GM19238 (cell line): ENCODE measurements around the gene MBD5.
"Not testable (repeated sequence)": the region's sequence is repeated elsewhere in the genome, so short reads cannot be mapped to it uniquely, and the experiment has no call there.

Experiments used
- DNase-seq: peaks from one replicate; pipeline ENCODE4 v3.0.0; 2011; ENCODE audit warnings: low spot score; ENCODE audit not compliant: insufficient read length

The MBD5 gene

DNA sequence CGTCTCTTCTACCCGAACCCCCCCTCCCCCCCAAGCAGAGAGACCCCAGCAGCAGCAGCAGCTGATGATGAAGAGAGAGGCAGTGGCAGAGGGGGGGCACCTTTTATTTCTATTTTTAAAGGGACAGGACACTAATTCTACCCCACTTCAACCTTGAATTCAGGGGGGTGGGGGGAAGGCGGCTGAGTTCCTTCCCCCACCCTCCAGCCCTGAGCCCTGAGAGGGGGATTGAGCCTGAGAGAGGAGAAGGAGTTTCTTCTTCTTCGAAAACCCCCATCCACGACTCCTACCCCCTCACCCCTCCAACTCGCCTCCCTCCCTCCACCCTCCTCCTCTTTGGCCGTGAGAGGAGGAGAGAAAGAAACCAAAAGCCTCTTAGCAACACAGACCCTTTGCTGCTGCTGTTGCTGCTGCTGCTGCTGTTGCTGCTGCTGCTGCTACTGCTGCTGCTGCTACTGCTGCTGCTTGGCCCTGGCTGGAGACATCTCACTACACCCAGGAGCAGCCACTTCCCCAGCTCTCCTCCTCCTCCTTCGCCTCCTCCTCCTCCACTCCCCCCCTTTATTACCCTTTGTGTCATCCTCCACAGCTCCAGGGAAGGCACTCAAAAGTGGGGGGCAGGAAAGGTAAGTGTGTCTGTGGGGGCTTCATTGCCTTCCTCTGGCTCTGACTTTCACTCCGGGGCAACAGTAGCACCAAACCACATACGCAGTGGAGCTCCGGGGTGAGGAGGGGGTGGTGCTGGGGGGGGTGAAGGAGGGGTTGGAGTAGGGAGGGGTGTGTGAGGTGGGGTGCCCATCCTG, at the start of gene MBD5:
Gene MBD5, plus strand, starts transcription at position 33 of the 803 bp plus-strand sequence.
- no peak for DNase-seq

DNA sequence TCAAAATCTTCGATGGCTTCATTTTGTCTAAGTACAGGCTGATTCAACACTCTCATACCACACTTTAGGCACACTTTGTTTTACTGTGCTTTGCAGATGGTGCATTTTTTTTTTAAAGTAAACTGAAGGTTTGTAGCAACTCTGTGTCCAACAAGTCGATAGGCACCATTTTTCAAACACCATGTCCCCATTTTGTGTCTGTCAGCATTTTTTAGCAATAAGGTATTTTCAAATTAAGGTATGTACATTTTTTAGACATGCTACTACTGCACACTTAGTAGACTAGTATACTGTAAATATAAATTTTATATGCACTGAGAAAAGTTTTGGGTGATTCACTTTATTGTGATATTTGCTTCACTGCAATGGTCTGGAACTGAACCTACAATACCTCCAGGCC, 44.8 kb upstream of the MBD5 start:
- DNase-seq = no peak

DNA sequence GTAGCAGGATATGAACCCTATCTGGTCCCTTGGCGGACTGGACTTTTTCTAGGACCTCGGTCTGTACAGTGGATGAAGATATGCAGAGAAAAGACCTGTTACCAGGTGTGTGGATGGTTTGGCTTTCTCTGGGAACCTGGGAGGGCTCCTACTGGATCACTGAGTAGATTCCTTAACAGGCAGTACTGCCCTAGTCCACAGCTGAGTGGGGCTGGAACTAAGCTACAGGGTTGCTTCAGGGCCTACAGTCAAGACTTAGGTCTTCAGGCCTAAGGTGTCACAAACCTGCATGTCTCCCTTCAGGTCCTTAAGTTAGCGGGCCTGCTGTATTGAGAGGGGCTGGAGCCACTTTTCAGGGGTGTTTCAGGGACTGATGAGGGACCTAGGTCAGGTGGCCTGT, 43.2 kb upstream of the MBD5 start:
- DNase-seq = no peak

DNA sequence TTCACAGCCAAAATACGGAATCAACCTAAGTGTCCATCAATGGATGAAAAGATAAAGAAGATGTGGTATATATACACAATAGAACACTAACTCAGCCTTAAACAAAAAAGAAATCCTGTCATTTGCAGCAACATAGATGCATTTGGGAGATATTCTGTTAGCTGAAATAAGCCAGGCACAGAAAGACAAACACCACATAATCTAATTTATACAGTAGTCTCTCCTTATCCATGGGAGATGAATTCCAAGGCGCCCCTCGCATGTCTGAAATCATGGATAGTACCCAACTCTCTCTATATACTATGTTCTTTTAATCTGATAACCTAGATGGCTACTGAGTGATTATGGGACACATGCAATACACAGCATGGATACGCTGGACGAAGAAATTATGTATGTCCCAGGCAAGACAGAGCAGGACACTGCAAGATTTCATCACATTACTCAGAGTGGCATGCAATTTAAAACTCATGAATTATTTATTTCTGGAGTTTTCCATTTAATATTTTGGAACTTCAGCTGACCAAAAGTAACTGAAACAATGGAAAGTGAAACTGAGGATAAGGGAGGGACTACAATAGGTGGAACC, 39.9 kb upstream of the MBD5 start:
- no peak for DNase-seq

DNA sequence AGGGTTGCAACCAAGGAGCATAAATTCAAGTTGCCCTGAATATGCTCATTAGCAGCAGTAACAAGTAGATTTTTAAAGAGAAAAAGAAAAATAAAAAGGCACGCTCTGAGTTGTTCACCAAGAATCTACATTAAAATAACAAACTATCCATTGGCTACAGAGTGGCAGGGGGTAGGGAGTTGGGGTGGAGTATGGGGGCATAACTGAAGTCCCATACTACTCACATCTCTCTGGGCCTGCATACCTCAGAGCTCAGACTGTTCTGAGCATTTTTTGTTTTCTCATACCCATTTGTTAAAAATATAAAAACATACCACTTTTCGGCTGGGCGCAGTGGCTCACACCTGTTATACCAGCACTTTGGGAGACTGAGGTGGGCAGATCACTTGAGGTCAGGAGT, 31.8 kb upstream of the MBD5 start:
- no peak for DNase-seq

DNA sequence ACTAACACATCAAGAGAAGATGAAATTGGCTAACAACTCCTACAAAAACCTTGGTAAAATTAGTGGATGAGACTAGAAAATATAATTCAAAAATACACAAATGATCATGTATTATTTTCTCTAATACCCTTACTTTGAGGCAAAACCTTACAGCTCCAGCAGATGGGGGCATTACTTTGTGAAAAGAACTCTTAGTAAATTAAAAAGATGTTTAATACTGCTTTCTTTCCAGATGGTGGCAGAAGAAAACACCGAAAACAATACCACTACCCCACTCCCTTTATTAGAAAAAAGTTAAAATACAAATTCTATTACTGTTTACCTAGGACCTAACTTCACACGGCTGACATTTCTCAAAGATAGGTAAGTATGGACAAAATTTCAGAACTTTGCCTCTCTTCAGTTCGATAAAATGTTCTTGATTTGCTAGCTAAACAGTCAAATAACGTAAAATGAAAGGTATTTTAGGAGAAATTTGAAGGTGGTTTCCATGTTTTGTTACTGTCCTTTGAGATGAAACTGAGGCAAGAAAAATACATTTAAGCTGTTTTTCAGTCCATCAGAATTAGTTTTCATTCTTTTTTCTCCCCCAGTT, 31.0 kb upstream of the MBD5 start:
- peak; percentile 17 for DNase-seq

DNA sequence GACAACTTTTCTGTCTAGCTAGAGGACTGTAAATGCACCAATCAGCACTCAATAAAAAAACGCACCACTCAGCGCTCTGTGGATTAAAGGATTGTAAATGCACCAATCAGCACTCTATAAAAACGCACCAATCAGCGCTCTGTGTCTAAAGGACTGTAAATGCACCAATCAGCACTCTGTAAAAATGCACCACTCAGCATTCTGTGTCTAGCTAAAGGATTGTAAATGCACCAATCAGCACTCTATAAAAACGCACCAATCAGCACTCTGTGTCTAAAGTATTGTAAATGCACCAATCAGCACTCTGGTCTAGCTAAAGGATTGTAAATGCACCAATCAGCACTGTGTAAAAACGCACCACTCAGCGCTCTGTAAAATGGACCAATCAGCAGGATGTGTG, 25.9 kb upstream of the MBD5 start:
- not testable (repeated sequence) for DNase-seq

DNA sequence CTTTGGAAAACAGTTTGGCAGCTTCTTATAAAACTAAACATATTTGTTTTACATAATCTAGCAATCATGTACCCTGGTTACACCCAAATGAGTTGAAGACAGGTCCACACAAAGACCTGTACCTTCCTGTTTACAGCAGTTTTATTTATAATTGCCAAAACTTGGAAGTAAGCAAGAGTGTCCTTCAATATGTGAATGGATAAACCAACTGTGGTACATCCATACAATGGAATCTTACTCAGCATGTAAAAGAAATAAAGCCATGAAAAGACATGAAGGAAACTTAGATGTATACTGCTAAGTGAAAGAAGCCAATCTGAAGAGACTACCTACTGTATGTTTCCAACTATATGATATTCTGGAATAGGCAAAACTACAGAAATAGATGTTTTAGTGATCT, 24.1 kb upstream of the MBD5 start:
- no peak for DNase-seq

DNA sequence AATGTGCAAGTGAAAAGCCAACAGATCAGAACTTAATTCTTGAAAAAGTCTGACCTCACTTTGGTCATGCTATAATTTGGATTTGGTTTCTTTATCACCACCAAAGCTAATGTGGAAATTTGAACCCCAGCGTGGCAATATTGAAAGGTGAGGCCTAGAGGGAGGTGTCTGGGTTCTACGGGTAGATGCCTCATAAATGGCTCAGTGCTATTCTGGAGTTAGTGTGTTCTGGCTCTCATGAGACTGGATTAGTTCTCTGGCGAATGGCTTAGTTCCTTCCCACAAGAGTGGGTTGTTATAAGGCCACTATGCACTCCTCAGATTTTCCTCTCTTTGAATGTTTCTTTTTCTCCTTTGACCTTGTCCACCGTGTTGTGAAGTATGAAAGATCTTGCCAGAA, 22.7 kb upstream of the MBD5 start:
- DNase-seq = no peak

DNA sequence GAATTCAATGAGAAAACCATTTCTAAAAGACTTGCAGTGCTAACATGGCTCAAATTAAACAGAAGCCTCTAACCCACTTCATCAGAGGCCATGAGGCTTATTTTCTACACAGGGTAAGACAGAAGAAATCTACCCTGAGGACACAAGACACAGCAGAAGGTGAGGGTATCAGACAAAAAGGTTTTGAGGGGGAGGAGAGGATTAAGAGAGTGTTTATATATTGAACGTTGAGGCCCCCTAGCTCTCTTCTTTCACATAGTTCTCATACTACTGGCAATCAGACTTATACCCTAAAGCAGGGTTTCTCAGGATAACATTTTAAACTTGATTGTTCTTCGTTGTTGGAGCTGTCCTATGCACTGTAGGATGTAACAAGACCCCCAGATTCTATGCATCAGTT, 21.8 kb upstream of the MBD5 start:
- DNase-seq = no peak

DNA sequence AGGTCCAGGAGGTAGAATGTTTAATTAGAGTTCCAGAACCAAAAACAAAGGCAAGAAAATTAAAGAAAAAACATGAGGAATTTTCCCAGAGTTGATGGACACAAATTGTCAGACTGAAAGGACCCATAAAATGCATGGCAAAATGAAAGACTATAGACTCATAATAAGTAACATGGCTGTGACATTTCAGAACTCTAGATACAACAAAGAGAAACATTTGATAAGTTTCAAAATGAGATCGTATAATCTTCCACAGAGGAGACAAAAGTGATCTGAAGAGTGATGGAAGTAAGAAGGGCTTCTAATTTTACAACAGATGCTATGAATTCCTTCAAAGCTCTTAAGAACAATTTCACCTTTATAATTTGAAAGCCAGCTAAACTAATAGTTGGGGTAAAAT, 20.8 kb upstream of the MBD5 start:
- no peak for DNase-seq

DNA sequence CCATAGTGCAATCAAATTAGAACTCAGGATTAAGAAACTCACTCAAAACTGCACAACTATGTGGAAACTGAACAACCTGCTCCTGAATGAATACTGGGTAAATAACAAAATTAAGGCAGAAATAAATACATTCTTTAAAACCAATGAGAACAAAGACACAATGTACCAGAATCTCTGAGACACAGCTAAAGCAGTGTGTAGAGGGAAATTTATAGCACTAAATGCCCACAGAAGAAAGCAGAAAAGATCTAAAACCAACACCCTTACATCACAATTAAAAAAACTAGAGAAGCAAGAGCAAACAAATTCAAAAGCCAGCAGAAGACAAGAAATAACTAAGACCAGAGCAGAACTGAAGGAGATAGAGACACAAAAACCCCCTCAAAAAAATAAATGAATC, 18.5 kb upstream of the MBD5 start:
- not testable (repeated sequence) for DNase-seq

DNA sequence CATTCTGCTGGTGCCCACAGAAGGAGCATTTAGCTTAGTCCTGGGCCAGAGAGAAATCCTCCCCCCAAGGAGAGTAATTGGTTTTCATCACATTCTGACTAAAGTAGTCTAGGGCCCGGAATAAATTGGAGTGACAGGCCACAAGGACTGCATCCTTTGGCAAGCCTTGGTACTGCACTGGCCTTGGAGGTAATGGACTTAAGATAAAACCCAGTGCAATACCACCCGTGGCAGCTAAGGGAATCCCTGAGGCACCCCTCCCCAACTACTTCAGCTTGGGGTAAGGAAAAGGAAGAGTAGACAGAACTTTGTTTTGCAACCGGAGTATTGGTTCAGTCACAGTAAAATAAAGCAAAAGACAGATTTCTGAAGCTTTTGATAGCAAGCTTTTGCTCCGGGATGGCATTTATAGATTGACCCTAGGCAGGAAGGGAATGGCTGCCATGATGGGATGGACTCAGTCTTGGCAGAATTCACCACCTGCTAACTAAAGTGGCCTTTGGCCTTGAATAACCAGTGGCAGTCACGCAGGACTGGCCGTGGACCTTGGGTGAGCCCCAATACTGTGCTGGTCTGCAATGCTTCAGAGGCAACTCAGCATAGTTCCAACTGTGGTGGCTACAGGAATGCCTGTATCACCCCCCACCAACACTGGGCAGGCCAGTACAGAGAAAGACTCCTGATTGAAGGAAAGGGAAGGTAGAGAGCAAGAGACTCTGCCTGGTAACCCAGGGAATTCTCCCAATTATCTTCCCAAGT, 14.5 kb upstream of the MBD5 start:
- DNase-seq = no peak

DNA sequence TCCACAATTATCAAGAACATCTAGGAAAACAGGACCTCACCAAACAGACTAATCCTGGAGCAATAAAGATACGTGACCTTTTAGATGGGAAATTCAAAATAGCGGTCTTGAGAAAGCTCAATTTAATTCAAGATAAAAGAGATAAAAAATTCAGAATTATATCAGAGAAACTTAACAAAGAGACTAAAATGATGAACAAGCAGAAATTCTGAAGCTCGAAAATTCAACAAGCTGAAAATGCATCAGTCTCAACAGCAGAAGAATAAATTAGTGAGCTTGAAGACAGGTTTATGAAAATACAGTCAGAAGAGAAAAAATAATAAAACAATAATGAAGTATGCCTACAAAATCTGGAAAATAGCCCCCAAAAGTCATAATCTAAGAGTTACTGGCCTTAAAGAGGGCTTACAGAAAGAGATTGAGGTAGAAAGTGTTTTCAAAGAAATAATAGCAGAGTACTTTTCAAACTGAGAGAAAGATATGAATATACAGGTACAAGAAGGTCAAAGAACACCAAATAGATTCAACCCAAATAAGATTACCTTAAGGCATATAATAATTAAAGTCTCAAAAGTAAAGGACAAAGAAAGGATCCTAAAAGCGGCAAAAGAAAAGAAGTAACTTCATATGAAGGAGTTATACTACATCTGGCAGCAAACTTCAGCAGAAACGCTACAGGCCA, 13.5 kb upstream of the MBD5 start:
- DNase-seq = no peak

DNA sequence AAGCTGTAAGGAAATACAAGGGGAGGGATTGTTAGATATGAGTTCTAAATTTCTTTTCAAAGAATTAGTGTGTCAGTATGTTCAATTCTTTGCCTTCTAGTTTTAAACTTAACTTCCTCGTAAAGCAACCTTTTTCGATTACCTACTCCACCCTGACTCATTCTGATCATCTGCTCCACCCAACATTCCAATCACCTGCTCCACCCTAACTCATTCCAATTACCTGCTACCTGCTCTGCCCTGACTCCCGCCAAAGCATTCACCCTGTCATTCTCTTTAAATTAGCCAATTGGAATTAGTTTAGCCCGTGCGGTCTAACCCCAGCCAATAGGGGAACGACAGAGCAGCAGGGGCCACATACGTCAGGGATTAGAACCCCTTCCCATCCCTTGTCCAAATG, 12.5 kb upstream of the MBD5 start:
- not testable (repeated sequence) for DNase-seq

DNA sequence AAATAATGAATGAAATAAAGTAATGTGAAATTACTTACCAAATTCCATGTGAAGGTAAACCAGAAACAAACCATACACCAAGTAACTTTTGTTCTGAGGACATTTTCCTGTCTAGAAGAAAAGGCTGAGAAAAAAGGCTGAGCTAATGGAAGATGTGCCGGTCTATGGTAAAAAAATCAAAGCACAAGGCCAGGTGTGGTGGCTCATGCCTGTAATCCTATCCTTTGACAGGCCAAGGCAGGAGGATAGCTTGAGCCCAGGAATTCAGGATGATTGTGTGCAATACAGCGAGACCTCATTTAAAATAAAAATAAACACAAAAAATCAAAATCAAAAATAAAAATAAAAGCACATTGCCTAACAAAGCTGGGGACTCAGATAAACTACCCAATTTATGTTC, 7.0 kb upstream of the MBD5 start:
- DNase-seq = no peak

DNA sequence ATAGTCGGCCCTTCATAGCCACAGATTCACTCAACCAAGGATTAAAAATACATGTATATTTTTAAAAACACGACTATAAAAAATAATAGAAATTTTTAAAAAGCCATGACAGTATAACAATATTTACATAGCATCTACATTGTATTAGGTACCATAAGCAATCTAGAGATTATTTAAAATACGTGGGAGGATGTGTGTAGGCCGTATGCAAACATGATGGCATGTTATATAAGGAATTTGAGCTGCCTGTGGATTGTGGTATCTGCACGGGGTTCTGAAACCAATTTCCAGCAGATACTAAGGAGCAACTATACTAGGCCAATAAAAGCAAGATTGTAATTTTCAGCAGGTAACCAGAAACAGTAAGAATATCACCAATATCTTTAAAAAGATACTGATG, 6.3 kb upstream of the MBD5 start:
- DNase-seq = no peak

DNA sequence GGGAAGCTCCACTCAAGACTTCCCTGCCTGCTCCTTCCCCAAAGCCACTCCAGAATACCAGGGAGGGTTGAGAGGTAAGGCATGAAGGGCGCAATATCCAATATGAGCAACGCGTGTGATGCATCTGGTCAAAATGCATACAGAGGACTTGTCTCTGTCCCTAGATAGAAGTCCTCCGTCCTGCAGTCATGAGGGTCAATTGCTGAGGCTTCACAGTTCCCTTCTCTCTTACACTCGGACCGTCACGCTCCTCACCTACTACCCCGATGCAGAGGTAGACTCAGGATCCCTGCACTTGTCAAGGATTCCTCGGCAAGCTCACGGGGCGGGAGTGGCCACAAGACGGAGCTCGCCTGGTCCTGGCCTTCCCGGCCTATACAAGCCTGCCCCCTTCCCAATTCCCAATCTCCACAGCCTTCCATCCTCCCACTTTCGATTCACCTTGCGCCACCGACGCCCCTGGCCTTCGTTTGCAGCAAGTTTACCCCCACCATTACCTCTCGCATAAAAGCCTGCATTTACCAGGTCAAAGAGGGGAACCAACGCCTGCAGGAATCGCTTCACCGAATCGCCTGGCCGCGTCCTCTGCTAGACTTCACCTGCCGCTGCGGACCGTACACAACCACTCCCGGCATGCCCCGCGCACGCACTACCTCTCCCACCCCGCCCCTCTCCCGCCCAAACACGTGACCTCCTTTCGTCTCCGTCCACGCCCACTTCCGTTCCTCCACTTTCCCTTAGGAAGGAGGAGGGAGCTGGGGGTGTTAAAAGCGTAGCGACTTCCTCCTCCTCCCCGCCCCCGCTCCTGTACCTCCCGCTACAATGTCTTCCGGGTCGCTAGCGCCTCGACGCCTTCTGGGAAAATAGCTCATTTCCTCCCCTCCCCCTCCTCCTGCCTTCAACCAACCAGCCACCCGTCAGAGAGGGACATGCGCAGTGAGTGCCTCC, 506 bp upstream of the MBD5 start, which contains the start of gene ORC4:
Gene ORC4, minus strand, starts transcription at position 627 of the 948 bp plus-strand sequence. CDS start 44,779 bp downstream, outside the sequence.
- peak; percentile 59 for DNase-seq

DNA sequence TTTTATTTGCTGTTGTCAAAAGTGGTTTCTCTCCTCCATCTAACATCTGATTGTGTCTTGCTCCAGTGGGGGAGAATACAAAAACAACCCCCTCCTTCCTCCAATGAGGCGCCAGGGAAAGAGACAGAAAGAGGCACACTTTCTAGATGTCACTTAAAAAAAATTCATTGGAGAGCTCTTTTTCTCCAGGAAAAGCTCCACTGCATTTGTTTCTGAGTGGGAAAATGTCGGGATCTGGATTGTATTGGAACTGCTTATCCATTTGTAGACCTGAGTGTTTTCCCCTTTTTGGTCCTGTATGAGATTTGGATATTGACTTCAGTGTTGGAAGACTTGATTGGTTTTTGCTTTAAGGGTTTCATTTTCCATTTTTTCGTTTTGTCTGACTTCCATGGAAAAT, 995 bp downstream of the MBD5 start:
- DNase-seq = no peak

DNA sequence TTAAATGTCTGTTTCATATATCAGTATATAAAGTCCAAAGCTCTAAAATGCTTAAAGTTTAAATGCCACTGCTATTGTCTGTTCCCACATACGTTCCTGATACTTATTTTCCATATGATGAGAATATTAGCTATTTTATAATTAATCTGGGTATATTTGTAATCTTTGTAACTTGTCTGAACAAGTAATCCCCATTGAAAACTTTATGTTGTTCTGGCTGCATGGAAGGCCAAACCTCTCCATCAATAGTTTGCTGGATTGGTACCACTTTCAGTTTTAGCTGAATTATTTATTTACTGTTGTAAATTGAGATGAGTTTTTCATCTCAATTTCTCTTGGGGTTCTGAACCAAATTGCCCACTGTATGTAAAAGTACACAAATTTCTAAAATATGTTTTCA, 1.5 kb downstream of the MBD5 start:
- no peak for DNase-seq
